HG03521 (cell line): ENCODE data around the gene SHB.
"Not testable (repeated sequence)": the region's sequence is repeated elsewhere in the genome, so short reads cannot be mapped to it uniquely, and the experiment has no call there.

Experiments
- ATAC-seq: cut with Tn5 transposase; IDR thresholded peaks from one replicate; pipeline ENCODE4 v1.9.1; 2021; ENCODE audit warnings: mild to moderate bottlenecking, moderate library complexity; ENCODE audit not compliant: unreplicated experiment

Gene SHB

GRCh38 chr9:37909836-37910235, 159.2 kb downstream of the SHB start:
- ATAC-seq, result not testable (repeated sequence)

GRCh38 chr9:37909326-37909725, 159.7 kb downstream of the SHB start:
- no peak for ATAC-seq

- no peak for ATAC-seq
Measured at GRCh38 chr9:37908698-37909186, 160.3 kb downstream of the SHB start.

- no peak for ATAC-seq
Measured at GRCh38 chr9:37908283-37908682, 160.7 kb downstream of the SHB start.

GRCh38 chr9:37906312-37907239, 162.5 kb downstream of the SHB start:
- ATAC-seq, result no peak

DNA sequence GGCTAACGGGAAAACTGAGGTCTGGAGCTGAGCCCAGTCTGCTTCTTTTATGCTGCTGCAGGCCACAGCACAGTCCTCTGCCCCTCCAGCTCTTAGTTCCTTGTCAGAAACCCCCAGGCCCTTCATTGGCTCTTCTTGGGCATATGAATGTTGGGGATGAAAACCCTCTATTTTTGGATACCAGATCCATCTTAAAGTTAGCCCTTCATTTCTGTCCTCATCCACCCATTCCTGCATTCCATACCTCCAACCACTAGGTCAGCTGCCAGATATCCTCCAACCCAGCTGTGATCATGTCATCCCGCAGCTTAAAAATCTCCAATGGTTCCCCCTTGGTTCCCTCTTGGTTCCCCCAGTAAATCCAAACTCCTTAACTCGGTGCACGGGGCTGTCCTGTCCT, 163.3 kb downstream of the SHB start:
- ATAC-seq, result no peak

DNA sequence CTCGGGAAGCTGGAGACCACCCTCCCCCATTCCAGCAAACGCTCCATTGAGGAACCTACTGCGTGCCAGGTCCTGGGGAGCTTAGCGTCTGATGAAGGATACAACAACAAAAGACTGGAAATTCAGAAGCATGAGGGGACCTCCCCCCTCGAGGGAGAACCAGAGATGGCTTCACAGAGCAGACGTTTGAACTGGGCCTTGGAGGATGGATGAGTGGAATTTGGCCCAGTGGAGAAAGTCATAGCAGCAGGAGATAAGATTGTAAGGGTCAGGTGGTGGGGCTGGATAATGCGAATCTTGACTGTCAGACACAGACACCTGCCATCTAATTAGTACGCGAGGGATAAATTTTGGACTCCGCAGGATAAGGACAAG, 163.9 kb downstream of the SHB start:
- no peak for ATAC-seq

DNA sequence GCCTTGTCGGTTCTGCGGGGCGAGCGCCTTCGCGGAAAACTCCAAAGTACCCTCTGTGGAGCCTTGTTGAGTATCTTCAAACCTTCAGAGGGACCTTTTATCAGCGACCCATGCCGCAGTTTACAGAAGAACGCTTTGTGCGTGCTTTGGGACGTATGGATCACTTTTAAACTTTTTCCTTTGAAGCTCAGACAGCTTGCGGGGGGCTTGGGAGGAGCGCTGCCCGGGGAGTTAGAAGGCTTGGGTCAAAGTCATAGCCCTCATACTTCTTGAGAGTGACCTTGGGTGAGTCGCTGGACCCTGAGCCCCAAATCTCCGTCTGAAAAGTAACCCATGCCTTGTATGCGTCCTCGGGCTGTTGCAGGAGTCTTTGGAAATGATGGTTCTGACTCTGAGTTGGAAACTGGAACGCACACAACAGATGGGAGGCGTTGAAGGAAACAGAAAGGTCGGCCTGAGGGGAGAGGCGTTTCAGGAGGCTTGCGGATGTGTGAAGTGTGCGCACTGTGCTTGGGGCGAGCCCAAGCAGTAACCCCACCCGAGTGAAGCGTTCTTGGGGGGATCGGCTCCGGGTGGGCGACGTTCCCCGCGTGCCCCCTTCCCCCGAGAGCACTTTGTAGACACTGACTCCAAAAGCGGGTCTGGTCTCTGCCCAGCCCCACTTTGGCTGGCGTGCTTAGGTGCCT, 164.4 kb downstream of the SHB start:
- ATAC-seq, result no peak

DNA sequence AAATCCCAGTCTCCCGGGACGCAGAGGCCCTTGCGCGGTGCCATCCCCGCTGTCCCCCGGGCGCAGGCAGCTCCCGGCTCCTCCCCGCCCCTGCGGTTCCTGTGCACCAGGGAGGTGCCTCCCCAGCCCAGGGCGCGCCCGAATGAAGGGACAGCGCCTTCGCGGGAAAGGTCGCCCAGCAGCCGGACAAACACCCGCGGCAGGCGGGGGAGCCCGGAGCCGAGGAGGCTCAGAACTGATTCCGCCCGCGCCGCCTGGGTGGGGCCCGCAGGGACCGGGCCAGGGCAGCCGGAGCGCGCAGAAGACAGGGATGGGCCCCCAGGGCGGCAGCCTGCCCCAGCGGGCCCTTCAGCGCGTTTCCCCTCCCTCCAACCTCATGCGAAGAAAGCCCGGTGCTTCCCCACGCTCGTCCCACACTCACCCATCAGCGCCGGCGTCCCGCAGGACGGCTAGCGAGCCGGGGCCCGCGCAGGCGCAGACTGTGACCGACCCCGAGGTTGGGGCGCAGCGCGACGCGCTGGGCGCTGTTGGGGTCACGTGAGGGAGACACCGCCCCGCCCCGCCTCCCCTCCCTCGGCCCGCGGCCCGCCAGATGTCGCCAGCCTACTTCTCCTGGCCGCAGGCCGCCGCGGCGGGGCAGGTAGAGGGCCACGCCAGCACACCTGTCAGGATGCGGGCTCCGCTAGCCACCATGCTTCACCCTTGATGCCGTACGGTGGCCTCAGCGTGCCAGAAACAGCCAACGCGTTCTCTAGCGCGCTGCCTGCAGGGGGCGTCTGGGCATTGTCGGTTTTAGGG, 165.2 kb downstream of the SHB start, which contains the start of gene SLC25A51:
SLC25A51 (minus strand) TSS at position 481 of the 798 bp plus-strand sequence. CDS start 15,577 bp downstream, outside the sequence.
- ATAC-seq, result peak; percentile 84

GRCh38 chr9:37902796-37903646, 166.0 kb downstream of the SHB start:
- ATAC-seq, result peak; percentile 2

DNA sequence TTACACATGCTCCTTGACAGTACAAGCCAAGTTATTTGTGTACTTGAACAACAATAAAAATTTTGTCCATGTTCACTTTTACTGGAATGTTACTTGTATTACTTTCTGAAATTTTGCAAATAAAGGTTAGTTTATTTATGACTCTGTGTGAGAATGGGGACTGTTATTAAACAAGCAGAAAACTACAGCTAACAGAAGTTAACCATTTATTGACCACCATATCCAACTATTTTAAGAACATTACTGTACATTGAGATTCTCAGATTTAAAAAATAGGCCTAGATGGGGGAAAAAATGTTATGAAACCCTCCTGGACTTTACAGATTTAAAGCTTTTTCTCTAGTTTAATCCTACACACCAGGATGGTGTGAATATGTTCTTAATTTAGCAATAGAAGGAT, 166.9 kb downstream of the SHB start:
- no peak for ATAC-seq

GRCh38 chr9:37899041-37899440, 170.0 kb downstream of the SHB start:
- ATAC-seq, result no peak

- ATAC-seq, result no peak
Measured at GRCh38 chr9:37897665-37898064, 171.4 kb downstream of the SHB start.

GRCh38 chr9:37892063-37892462, 177.0 kb downstream of the SHB start:
- no peak for ATAC-seq

DNA sequence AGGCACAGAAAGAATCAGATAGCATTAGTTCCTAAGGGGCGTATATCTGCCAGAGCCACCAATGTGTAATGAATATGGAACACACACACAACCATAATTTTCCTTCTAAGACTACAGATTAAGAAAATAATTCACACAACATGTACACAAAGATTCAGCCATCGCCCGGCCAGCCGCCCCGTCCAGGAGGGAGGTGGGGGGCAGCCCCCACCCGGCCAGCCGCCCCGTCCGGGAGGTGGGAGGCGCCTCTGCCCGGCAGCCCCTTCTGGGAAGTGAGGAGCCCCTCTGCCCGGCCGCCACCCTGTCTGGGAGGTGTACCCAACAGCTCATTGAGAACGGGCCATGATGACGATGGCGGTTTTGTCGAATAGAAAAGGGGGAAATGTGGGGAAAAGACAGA, 178.0 kb downstream of the SHB start:
- not testable (repeated sequence) for ATAC-seq

GRCh38 chr9:37889536-37889935, 179.5 kb downstream of the SHB start:
- no peak for ATAC-seq

DNA sequence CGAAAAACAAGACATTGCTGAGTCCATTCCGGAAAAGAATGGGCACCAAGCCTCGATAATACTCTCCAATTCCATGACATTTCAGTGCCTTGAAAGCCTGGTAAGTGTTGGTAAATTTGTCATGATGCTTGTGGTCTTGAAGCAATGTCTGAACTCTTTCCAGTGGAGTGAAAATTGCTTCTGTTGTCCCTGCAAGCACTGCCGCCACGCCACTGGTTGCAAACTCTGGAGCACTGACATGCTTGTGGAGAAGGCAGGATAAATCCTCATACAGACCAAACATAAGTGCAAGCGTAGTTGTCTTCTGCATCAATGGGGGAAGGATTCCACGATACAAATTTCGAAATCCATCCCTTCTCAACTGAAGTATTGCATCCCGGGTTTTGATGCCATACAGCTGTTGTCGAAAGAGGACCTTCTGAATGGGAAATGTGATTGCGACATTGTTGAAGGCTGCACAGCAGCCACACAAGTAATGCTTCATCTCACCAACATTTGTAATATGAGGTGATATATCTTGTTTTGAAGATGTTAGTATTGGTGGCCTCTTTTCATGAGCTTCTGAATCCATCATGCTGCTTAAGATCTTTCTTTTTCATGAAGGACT, 180.9 kb downstream of the SHB start:
- not testable (repeated sequence) for ATAC-seq

DNA sequence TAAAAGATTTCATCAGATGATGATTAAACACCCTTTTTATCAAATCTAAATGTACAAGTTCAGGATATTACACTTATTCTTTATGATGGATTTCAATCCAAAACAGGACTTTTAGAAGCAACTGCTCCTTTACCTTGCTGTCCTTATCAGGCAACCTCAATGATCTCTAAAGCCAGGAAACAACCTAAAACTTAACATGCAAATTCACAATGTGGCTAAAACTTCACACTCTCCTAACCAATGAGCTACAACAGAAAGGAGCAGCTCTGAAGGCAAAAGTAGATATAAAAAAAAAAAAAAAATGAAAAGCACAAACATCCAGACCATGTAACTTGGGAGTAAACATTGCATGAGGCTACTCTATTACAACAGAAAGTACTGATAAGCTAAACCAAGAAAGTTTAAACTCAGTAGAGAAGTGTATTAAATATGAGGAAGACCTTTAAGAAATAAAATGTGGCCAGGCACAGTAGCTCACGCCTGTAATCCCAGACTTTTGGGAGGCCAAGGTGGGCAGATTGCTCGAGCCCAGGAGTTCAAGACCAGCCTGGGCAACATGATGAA, 188.0 kb downstream of the SHB start:
- no peak for ATAC-seq

DNA sequence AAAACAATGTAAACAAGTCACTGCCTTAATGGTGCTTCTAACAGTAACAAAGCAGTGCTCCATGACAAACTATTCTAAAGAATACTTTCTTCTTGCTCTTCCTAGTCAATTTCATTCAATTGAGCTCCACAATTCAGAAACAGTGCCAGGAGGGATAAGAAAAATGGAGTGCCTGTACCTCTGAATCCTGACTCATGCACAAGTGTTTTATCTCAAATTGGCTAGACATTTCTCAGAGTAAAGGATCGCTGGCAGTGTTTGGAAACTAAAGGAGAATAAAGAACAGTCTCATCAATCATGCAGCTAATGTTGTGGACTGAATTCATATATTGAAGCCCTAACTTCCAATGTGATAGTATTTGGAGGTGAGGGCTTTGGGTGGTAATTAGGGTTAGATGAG, 192.7 kb downstream of the SHB start:
- ATAC-seq, result no peak
